ENCODE measurements around the gene TAF4.

DNA sequence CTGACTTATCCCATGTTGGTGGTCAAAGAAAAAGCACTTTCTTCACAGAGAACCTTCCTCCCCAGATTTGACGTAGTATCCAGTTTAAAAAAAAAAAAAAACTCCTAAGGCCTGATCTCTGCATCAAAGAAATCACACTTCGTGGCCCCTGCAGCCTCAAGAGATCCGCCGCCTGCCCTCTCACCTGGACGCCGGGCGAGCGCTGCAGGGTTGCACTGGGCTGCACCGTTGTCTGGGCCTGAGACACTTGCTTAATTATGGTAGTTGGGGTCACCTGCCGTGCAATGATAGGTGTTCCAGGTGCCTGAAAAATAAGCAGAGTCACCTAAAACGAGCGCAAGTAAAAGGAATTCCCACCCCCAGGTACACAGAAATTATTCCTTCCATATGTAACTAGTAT is 53.0 kb downstream of the TAF4 start:
- TF ChIP-seq, protein P1, sequence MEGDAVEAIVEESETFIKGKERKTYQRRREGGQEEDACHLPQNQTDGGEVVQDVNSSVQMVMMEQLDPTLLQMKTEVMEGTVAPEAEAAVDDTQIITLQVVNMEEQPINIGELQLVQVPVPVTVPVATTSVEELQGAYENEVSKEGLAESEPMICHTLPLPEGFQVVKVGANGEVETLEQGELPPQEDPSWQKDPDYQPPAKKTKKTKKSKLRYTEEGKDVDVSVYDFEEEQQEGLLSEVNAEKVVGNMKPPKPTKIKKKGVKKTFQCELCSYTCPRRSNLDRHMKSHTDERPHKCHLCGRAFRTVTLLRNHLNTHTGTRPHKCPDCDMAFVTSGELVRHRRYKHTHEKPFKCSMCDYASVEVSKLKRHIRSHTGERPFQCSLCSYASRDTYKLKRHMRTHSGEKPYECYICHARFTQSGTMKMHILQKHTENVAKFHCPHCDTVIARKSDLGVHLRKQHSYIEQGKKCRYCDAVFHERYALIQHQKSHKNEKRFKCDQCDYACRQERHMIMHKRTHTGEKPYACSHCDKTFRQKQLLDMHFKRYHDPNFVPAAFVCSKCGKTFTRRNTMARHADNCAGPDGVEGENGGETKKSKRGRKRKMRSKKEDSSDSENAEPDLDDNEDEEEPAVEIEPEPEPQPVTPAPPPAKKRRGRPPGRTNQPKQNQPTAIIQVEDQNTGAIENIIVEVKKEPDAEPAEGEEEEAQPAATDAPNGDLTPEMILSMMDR (IDR thresholded peaks at IDR 0.05 in 4 of 5, conservative IDR thresholded peaks at IDR 0.05 in 1 of 5) = no peak
- no peak for TF ChIP-seq POLR2A (IDR thresholded peaks at IDR 0.05)

Measured in gastrocnemius medialis (tissue), 4 donors.